SK-N-SH (cell line): ENCODE measurements around the gene ZP4. TPM values are rescaled to one million over a fixed set of nuclear protein-coding genes. Genes with fewer than 3 reads are reported as not detected.

Experiments
- CTCF ChIA-PET: fragments of 300-600, 350-600 bp; formaldehyde crosslinking; extraction: SDS; loops from one replicate; lab custom pipeline; 2021; lab: Yijun Ruan, JAX
- POLR2A ChIA-PET: fragments of 350-600 bp; sonication (Branson Sonifier 250); formaldehyde crosslinking; extraction: SDS; loops from one replicate; lab custom pipeline; 2020; ENCODE audit warnings: antibody characterized with exemption, inconsistent platforms; lab: Yijun Ruan, JAX
- DNase-seq: peaks from one replicate; pipeline ENCODE4 v3.0.0; 2012
- H2AFZ ChIP-seq: fragments of 200-600 bp; sonication (generic); 2 replicates; pipeline ENCODE4 v1.8.1; 2016; ENCODE audit warnings: antibody characterized with exemption, mild to moderate bottlenecking, low read depth
- H3F3A ChIP-seq: fragments of 200-600 bp; sonication (generic); replicated peaks from 2 replicates; pipeline ENCODE3; 2016; ENCODE audit warnings: antibody characterized with exemption, mild to moderate bottlenecking; ENCODE audit not compliant: insufficient read depth
- H3K27ac ChIP-seq, 2 experiments: fragments of 200-500 bp in 1 of 2; fragments of 200-600 bp in 1 of 2; sonication (Bioruptor generic) in 1 of 2; sonication (generic), shearing (Covaris generic) in 1 of 2; 2 replicates each; pipeline versions ENCODE4 v1.5.1 to v1.6.1; 2014 to 2016; ENCODE audit warnings: low read depth in 2 of 2, inconsistent platforms in 1 of 2, low read length in 1 of 2, mild to moderate bottlenecking in 1 of 2, mixed read lengths in 1 of 2
- H3K27me3 ChIP-seq: fragments of 200-600 bp; sonication (generic), shearing (Covaris generic); 2 replicates; pipeline ENCODE4 v1.6.1; 2016; ENCODE audit warnings: mixed run types; ENCODE audit not compliant: insufficient read depth
- H3K36me3 ChIP-seq, 2 experiments: fragments of 200-500 bp in 1 of 2; fragments of 200-600 bp in 1 of 2; sonication (Bioruptor generic) in 1 of 2; sonication (generic) in 1 of 2; replicated peaks in 1 of 2; 2 replicates each; pipeline versions ENCODE3 to v1.5.1; 2014 to 2016; ENCODE audit warnings: low read length in 1 of 2, mild to moderate bottlenecking in 1 of 2; ENCODE audit not compliant: insufficient read depth in 2 of 2, control insufficient read depth in 1 of 2
- H3K4me1 ChIP-seq, 2 experiments: fragments of 200-500 bp in 1 of 2; fragments of 200-600 bp in 1 of 2; sonication (Bioruptor generic) in 1 of 2; sonication (generic), shearing (Covaris generic) in 1 of 2; 2 replicates each; pipeline versions ENCODE4 v1.5.1 to v1.6.1; 2014 to 2016; ENCODE audit warnings: low read depth in 1 of 2, low read length in 1 of 2, mixed run types in 1 of 2; ENCODE audit not compliant: insufficient read depth in 2 of 2, control insufficient read depth in 1 of 2
- H3K4me2 ChIP-seq: fragments of 200-600 bp; sonication (generic), shearing (Covaris generic); 2 replicates; pipeline ENCODE4 v1.6.1; 2017; ENCODE audit warnings: mixed run types
- H3K4me3 ChIP-seq, 2 experiments: fragments of 200-500 bp in 1 of 2; fragments of 200-600 bp in 1 of 2; sonication (Bioruptor generic) in 1 of 2; sonication (generic), shearing (Covaris generic) in 1 of 2; 2 replicates each; pipeline versions ENCODE4 v1.5.1 to v1.8.1; 2014 to 2016; ENCODE audit warnings: low read depth in 2 of 2, inconsistent platforms in 1 of 2, low read length in 1 of 2, mild to moderate bottlenecking in 1 of 2, mixed read lengths in 1 of 2, moderate library complexity in 1 of 2
- H3K79me2 ChIP-seq: fragments of 200-600 bp; sonication (generic); 2 replicates; pipeline ENCODE4 v1.8.1; 2017; ENCODE audit warnings: mild to moderate bottlenecking; ENCODE audit not compliant: insufficient read depth
- H3K9ac ChIP-seq: fragments of 200-600 bp; sonication (generic); 2 replicates; pipeline ENCODE4 v1.6.1; 2017; ENCODE audit warnings: mixed run types
- H3K9me2 ChIP-seq: fragments of 200-600 bp; sonication (generic); 2 replicates; pipeline ENCODE4 v1.6.1; 2017; ENCODE audit warnings: mixed run types
- H3K9me3 ChIP-seq: fragments of 200-600 bp; sonication (generic); 2 replicates; pipeline ENCODE4 v1.6.1; 2017; ENCODE audit warnings: mixed run types, mild to moderate bottlenecking, moderate library complexity
- H4K20me1 ChIP-seq: fragments of 200-600 bp; sonication (generic); 2 replicates; pipeline ENCODE4 v1.6.1; 2017; ENCODE audit warnings: mild to moderate bottlenecking, mixed run types; ENCODE audit not compliant: insufficient read depth
- CHD2 ChIP-seq: fragments of 150-350 bp; IDR thresholded peaks from 2 replicates; pipeline ENCODE4 v1.6.1; 2018; ENCODE audit warnings: low read length; ENCODE audit not compliant: partially characterized antibody
- CTCF ChIP-seq: fragments of 200-600 bp; sonication (generic); IDR thresholded peaks from 2 replicates; pipeline ENCODE4 v1.6.1; 2017; ENCODE audit warnings: antibody characterized with exemption, mild to moderate bottlenecking, moderate library complexity
- ELF1 ChIP-seq: IDR thresholded peaks from 2 replicates; pipeline ENCODE4 v1.4.0; 2012
- EP300 ChIP-seq, 2 experiments: IDR thresholded peaks; 2 replicates each; pipeline versions ENCODE4 v1.4.0 to v1.6.1; 2012; ENCODE audit warnings: borderline replicate concordance in 1 of 2, low read depth in 1 of 2, low read length in 1 of 2
- FOXJ3 ChIP-seq: sonication (generic); formaldehyde crosslinking; IDR thresholded peaks from 2 replicates; pipeline ENCODE4 v1.5.1; 2020; ENCODE audit warnings: mild to moderate bottlenecking, missing genetic modification reagents
- FOXM1 ChIP-seq: IDR thresholded peaks from 2 replicates; pipeline ENCODE4 v1.4.0; 2012; ENCODE audit warnings: low read depth, mild to moderate bottlenecking
- GABPA ChIP-seq: IDR thresholded peaks from 2 replicates; pipeline ENCODE4 v1.4.0; 2012; ENCODE audit warnings: low read depth, mild to moderate bottlenecking
- MXI1 ChIP-seq: IDR thresholded peaks from 2 replicates; pipeline ENCODE4 v1.6.1; 2012; ENCODE audit warnings: mild to moderate bottlenecking, low read depth, low read length, improper control_type of control experiment
- NFIC ChIP-seq: IDR thresholded peaks from 2 replicates; pipeline ENCODE4 v1.4.0; 2012; ENCODE audit warnings: borderline replicate concordance
- NRF1 ChIP-seq: IDR thresholded peaks from 2 replicates; pipeline ENCODE4 v1.6.1; 2012; ENCODE audit warnings: low read depth, mild to moderate bottlenecking, low read length
- POLR2AphosphoS5 ChIP-seq: IDR thresholded peaks from 2 replicates; pipeline ENCODE4 v1.6.1; 2012; ENCODE audit warnings: low read depth, low read length
- RCOR1 ChIP-seq: fragments of 150-350 bp; IDR thresholded peaks from 2 replicates; pipeline ENCODE4 v1.6.1; 2017; ENCODE audit warnings: antibody characterized with exemption, low read length
- RFX5 ChIP-seq: IDR thresholded peaks from 2 replicates; pipeline ENCODE4 v1.6.1; 2012; ENCODE audit warnings: mild to moderate bottlenecking, improper control_type of control experiment, low read length
- RXRA ChIP-seq: IDR thresholded peaks from 2 replicates; pipeline ENCODE4 v1.4.0; 2012; ENCODE audit warnings: low read depth, mild to moderate bottlenecking, borderline replicate concordance
- SIN3A ChIP-seq: IDR thresholded peaks from 2 replicates; pipeline ENCODE4 v1.6.1; 2012; ENCODE audit warnings: low read depth, mild to moderate bottlenecking, low read length, moderate library complexity, borderline replicate concordance
- SMC3 ChIP-seq: IDR thresholded peaks from 2 replicates; pipeline ENCODE4 v1.6.1; 2012; ENCODE audit warnings: low read depth, low read length, improper control_type of control experiment
- TAF1 ChIP-seq: IDR thresholded peaks from 2 replicates; pipeline ENCODE4 v1.6.1; 2012; ENCODE audit warnings: low read depth, mild to moderate bottlenecking, low read length, moderate library complexity, borderline replicate concordance
- TCF12 ChIP-seq: IDR thresholded peaks from 2 replicates; pipeline ENCODE4 v1.4.0; 2012
- WGBS: methylation state at CpG from one replicate; pipeline ENCODE4 v1.1.6; 2017; ENCODE audit warnings: low lambda C conversion rate; 5-methylcytosine and 5-hydroxymethylcytosine counted together
- polyA plus RNA-seq, 3 experiments: library from polyadenylated mRNA; depleted of rRNA; stranded (reverse); fragments of >200 nt; gene quantifications; 2 replicates each; pipeline ENCODE4 v1.2.3, GENCODE V29; 2012
- TF ChIP-seq, protein P1 (sequence below): IDR thresholded peaks from 2 replicates; pipeline ENCODE4 v1.6.1; 2012; ENCODE audit warnings: mild to moderate bottlenecking, low read depth, low read length, moderate library complexity
- TF ChIP-seq, protein P2 (sequence below): fragments of 150-350 bp; IDR thresholded peaks from 2 replicates; pipeline ENCODE4 v1.6.1; 2016; ENCODE audit warnings: mild to moderate bottlenecking, low read depth, low read length
- TF ChIP-seq, protein P3 (sequence below): fragments of 150-350 bp; IDR thresholded peaks from 2 replicates; pipeline ENCODE4 v1.6.1; 2017; ENCODE audit warnings: antibody characterized with exemption, low read length, low read depth, borderline replicate concordance
- TF ChIP-seq, protein P4 (sequence below): IDR thresholded peaks from 2 replicates; pipeline ENCODE4; 2012

The ZP4 gene
- polyA plus RNA-seq, 1 of the 3 experiments (the other 2 are of a cell fraction), result not detected

DNA sequence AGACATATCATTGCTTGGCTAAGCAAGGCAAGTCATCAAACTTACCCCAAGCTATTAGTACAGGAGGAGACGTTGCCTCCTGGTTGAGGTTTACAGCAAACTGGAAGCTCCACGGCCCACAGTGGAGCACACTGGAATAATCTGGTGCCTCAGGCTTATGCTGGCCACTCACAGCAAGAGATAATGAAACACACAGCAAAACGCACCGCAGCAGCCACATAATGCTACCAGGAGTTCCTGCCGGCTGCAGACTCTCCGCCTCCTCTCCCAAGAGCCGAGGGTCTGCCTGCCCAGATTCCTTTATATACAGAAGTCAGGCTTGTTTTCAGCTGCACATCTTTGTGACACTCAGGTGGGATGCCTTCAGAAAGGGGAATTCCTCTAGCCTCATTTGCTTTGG lies 306 bp downstream of the ZP4 start (continued):
- TF ChIP-seq RCOR1 (no peak), MXI1 (no peak), NRF1 (no peak), TAF1 (no peak)
- TF ChIP-seq, protein P1, sequence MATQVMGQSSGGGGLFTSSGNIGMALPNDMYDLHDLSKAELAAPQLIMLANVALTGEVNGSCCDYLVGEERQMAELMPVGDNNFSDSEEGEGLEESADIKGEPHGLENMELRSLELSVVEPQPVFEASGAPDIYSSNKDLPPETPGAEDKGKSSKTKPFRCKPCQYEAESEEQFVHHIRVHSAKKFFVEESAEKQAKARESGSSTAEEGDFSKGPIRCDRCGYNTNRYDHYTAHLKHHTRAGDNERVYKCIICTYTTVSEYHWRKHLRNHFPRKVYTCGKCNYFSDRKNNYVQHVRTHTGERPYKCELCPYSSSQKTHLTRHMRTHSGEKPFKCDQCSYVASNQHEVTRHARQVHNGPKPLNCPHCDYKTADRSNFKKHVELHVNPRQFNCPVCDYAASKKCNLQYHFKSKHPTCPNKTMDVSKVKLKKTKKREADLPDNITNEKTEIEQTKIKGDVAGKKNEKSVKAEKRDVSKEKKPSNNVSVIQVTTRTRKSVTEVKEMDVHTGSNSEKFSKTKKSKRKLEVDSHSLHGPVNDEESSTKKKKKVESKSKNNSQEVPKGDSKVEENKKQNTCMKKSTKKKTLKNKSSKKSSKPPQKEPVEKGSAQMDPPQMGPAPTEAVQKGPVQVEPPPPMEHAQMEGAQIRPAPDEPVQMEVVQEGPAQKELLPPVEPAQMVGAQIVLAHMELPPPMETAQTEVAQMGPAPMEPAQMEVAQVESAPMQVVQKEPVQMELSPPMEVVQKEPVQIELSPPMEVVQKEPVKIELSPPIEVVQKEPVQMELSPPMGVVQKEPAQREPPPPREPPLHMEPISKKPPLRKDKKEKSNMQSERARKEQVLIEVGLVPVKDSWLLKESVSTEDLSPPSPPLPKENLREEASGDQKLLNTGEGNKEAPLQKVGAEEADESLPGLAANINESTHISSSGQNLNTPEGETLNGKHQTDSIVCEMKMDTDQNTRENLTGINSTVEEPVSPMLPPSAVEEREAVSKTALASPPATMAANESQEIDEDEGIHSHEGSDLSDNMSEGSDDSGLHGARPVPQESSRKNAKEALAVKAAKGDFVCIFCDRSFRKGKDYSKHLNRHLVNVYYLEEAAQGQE, result no peak

DNA sequence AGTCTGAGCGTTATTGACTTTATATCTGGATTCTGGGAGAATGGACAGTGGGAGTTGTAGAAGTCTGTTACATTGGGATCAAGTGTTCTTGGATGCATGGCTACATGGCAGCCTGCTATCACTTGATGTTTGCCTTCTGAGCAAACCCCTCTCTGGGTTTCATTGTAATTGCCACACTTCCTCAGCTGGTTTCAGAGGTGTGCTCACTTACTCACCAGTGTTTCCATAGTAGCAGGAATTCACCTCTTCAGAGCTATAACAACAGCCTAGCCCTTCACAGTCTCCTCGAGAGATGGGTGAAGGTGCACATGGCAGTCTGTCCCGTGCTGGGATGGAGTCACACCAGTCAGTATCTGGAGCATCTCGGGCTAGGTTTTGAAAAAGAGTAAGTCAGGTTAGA lies 2.6 kb downstream of the ZP4 start:
- H3K4me2 ChIP-seq, result no peak overlapping the region
- TF ChIP-seq POLR2AphosphoS5 (no peak), SMC3 (no peak), FOXJ3 (CRISPR knock-in tag) (no peak), CHD2 (no peak), RXRA (no peak), MXI1 (no peak), FOXM1 (no peak), RFX5 (no peak), GABPA (no peak), TCF12 (no peak), ELF1 (no peak), SIN3A (no peak), NRF1 (no peak), EP300 (IDR thresholded peaks at IDR 0.05; ENCODE audit: borderline replicate concordance in 1 of 2, low read depth in 1 of 2, low read length in 1 of 2) (no peak), CTCF (no peak), NFIC (no peak)
- TF ChIP-seq, protein P2, sequence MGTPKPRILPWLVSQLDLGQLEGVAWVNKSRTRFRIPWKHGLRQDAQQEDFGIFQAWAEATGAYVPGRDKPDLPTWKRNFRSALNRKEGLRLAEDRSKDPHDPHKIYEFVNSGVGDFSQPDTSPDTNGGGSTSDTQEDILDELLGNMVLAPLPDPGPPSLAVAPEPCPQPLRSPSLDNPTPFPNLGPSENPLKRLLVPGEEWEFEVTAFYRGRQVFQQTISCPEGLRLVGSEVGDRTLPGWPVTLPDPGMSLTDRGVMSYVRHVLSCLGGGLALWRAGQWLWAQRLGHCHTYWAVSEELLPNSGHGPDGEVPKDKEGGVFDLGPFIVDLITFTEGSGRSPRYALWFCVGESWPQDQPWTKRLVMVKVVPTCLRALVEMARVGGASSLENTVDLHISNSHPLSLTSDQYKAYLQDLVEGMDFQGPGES, result no peak
- TF ChIP-seq, protein P3, sequence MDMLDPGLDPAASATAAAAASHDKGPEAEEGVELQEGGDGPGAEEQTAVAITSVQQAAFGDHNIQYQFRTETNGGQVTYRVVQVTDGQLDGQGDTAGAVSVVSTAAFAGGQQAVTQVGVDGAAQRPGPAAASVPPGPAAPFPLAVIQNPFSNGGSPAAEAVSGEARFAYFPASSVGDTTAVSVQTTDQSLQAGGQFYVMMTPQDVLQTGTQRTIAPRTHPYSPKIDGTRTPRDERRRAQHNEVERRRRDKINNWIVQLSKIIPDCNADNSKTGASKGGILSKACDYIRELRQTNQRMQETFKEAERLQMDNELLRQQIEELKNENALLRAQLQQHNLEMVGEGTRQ, result no peak
- TF ChIP-seq, protein P4, sequence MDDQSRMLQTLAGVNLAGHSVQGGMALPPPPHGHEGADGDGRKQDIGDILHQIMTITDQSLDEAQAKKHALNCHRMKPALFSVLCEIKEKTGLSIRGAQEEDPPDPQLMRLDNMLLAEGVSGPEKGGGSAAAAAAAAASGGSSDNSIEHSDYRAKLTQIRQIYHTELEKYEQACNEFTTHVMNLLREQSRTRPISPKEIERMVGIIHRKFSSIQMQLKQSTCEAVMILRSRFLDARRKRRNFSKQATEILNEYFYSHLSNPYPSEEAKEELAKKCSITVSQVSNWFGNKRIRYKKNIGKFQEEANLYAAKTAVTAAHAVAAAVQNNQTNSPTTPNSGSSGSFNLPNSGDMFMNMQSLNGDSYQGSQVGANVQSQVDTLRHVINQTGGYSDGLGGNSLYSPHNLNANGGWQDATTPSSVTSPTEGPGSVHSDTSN, result no peak
- TF ChIP-seq, all 33 proteins: peak for 0
- H3K9me3 ChIP-seq, result no peaks in the 10 kb centered on the region
- no peaks in the 10 kb centered on the region for H3F3A ChIP-seq
- H3K9me2 ChIP-seq, result no peaks in the 10 kb centered on the region
- ChIA-PET POLR2A (no interaction called here), CTCF (interaction anchor here (0.9 to 1.5 kb wide), 2 partner anchors 10 to 24 kb away, joined by 3 to 4 read pairs; no protein-coding TSS in a partner anchor)
- no peaks in the 10 kb centered on the region for H3K4me1 ChIP-seq
- no peaks in the 10 kb centered on the region for H3K27me3 ChIP-seq
- WGBS, result 30% methylated on average over 4 of the region's 4 CpGs
- no peaks in the 10 kb centered on the region for H3K79me2 ChIP-seq
- H3K4me3 ChIP-seq, result no peak overlapping the region
- no peaks in the 10 kb centered on the region for H3K36me3 ChIP-seq
- H3K9ac ChIP-seq, result no peak overlapping the region
- H2AFZ ChIP-seq, result no peak overlapping the region
- no peaks in the 10 kb centered on the region for H4K20me1 ChIP-seq
- H3K27ac ChIP-seq, result no peak overlapping the region
- DNase-seq, result no peak
